NB4 (cell line): ENCODE results near the gene DLG3.

Experiments used
- DNase-seq: peaks from one replicate; pipeline ENCODE4 v3.0.0; 2010; ENCODE audit warnings: low read depth
- H3K4me3 ChIP-seq: one replicate; pipeline ENCODE4 v1.5.1; 2011; ENCODE audit warnings: mild to moderate bottlenecking, low read depth, low read length, moderate library complexity
- CTCF ChIP-seq: IDR thresholded peaks from one replicate; pipeline ENCODE4 v1.5.1; 2012; ENCODE audit warnings: low read depth, low read length
- MAX ChIP-seq: IDR thresholded peaks from 2 replicates; pipeline ENCODE4 v1.6.1; 2011; ENCODE audit warnings: low read depth, low read length
- MYC ChIP-seq: IDR thresholded peaks from 2 replicates; pipeline ENCODE4 v1.6.1; 2011; ENCODE audit warnings: low read depth, low read length
- POLR2A ChIP-seq: IDR thresholded peaks from 2 replicates; pipeline ENCODE4 v1.6.1; 2011; ENCODE audit warnings: mild to moderate bottlenecking; ENCODE audit not compliant: insufficient read length; ENCODE audit errors: extremely low read depth

Gene DLG3

GRCh38 chrX:70452143-70452733 lies 7.6 kb downstream of the DLG3 start:
- no peak overlapping the region for H3K4me3 ChIP-seq
- peak; percentile 41 for DNase-seq
- TF ChIP-seq MYC (no peak), CTCF (peak; percentile 61)

GRCh38 chrX:70453024-70453618 lies 8.5 kb downstream of the DLG3 start:
- TF ChIP-seq MYC (no peak), POLR2A (no peak), MAX (no peak), CTCF (no peak)
- H3K4me3 ChIP-seq, result no peak overlapping the region
- DNase-seq, result no peak

- H3K4me3 ChIP-seq, result no peak overlapping the region
- TF ChIP-seq POLR2A (no peak), MAX (no peak), CTCF (peak; percentile 79), MYC (no peak)
- DNase-seq, result peak; percentile 56
Observed at GRCh38 chrX:70454441-70455365, 10.1 kb downstream of the DLG3 start.

GRCh38 chrX:70455366-70456202 lies 10.9 kb downstream of the DLG3 start:
- TF ChIP-seq CTCF, result no peak
- no peak for TF ChIP-seq MYC
- no peak for DNase-seq
- no peak overlapping the region for H3K4me3 ChIP-seq

- H3K4me3 ChIP-seq, result no peak overlapping the region
- DNase-seq, result no peak
- TF ChIP-seq MYC, result no peak
- no peak for TF ChIP-seq POLR2A
- no peak for TF ChIP-seq CTCF
- no peak for TF ChIP-seq MAX
Observed at GRCh38 chrX:70456256-70456655, 11.6 kb downstream of the DLG3 start.
